Stimulated activated naive CD8-positive, alpha-beta T cell treated with anti-CD3 and anti-CD28 coated beads, Interleukin-15, amount 100 ng/mL, for 72 hours (primary cell): Measurements from ENCODE around the gene MDM2.
"Not testable (repeated sequence)": the region's sequence is repeated elsewhere in the genome, so short reads cannot be mapped to it uniquely, and the experiment has no call there.

ENCODE experiments used
- ATAC-seq: fragments of 150-1000 bp; cut with Tn5 transposase; 2 replicates; pipeline ENCODE4 v1.10.0; 2021; ENCODE audit warnings: mild to moderate bottlenecking, moderate library complexity
- DNase-seq, 2 donors: peaks; one replicate each; pipeline ENCODE4 v3.0.0; 2021 to 2022
- H3K27ac Mint-ChIP-seq, 2 donors: one replicate each; pipeline ENCODE4 v1.8.0; 2022; ENCODE audit warnings: mild to moderate bottlenecking in 2 of 2, mixed read lengths in 2 of 2, moderate library complexity in 2 of 2
- H3K27me3 Mint-ChIP-seq: one replicate; pipeline ENCODE4 v1.8.0; 2022; ENCODE audit warnings: mixed read lengths
- H3K4me1 Mint-ChIP-seq: one replicate; pipeline ENCODE4 v1.8.0; 2022; ENCODE audit warnings: mild to moderate bottlenecking, mixed read lengths
- H3K4me3 Mint-ChIP-seq, 2 donors: one replicate each; pipeline ENCODE4 v1.8.0; 2022; ENCODE audit warnings: mild to moderate bottlenecking in 2 of 2, mixed read lengths in 2 of 2, moderate library complexity in 1 of 2
- H3K9me3 Mint-ChIP-seq, 2 donors: one replicate each; pipeline ENCODE4 v1.8.0; 2022; ENCODE audit warnings: mixed read lengths in 2 of 2

MDM2 gene

DNA sequence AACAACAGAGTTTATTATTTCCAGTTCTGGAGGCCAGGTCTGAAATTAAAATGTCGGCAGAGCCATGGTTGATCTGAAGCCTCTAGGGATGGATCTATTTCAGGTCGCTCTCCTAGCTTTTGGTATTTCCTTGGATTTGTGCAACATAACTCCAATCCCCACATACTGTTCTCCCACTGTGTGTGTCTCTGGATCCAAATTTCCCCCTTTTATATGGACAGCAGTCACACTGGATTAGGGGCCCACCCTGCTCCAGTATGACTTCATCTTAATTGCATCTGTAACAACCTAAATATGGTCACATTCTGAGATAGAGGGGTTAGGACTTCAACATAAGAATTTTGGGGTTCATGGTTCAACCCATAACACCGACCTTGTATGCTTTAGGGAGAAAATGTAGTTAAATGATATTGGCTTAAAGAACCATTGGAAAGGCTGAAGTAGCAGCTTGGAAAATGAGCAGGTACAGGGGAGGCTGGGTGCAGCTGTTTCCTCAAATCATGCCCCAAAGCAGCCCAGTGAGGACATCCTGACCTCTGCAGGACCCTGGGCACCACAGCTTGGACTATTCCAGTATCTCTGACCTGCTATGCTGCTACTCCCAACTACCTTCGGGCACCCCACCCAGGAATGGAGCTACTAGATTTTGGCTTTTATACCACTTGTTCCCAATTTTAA lies 13.9 kb upstream of the MDM2 start:
- no peak overlapping the region for H3K4me3 Mint-ChIP-seq
- H3K27ac Mint-ChIP-seq = no peak overlapping the region
- no peaks in the 10 kb centered on the region for H3K27me3 Mint-ChIP-seq
- DNase-seq (no peak), ATAC-seq (no peak)
- H3K9me3 Mint-ChIP-seq = no peaks in the 10 kb centered on the region
- no peaks in the 10 kb centered on the region for H3K4me1 Mint-ChIP-seq

DNA sequence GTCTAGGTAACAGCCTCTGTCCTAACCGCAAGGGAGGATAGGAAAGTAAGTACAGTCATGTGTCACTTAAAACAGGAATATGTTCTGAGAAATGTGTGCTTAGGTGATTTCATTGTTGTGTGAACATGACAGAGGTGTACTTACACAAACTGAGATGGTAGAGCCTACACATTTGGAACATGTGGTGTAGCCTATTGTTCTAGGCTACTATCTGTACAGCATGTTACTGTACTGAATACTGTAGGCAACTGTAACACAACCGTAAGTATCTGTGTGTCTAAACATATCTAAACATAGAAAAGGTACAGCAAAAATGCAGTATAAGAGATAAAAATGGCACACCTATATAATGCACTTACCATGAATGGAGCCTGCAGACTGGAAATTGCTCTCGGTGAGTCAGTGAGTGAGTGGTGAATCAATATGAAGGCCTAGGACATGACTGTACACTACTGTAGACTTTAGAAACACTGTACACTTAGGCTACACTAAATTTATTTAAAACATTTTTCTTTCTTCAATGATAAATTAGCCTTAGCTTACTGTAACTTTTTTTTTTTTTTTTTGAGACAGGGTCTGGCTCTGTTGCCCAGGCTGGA lies 13.2 kb upstream of the MDM2 start:
- DNase-seq (no peak), ATAC-seq (no peak)
- Mint-ChIP-seq H3K9me3 (no peaks in the 10 kb centered on the region), H3K4me1 (no peaks in the 10 kb centered on the region), H3K4me3 (no peak overlapping the region), H3K27ac (no peak overlapping the region), H3K27me3 (no peaks in the 10 kb centered on the region)

DNA sequence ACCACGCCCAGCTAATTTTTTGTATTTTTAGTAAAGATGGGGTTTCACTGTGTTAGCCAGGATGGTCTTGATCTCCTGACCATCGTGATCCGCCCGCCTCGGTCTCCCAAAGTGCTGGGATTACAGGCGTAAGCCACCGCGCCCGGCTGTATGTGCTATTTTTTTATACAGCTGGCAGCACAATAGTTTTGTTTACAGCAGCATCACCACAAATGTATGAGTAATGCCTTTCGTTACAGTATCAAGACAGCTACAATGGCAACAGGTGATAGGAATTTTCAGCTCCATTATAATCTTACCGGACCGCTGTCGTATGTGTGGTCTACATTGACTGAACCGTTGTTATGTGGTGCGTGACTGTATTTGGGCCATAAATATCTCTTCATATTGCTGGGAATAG lies 11.6 kb upstream of the MDM2 start:
- Mint-ChIP-seq H3K27me3 (no peaks in the 10 kb centered on the region), H3K27ac (no peak overlapping the region), H3K9me3 (no peaks in the 10 kb centered on the region), H3K4me1 (no peaks in the 10 kb centered on the region), H3K4me3 (no peak overlapping the region)
- DNase-seq (no peak), ATAC-seq (no peak)

DNA sequence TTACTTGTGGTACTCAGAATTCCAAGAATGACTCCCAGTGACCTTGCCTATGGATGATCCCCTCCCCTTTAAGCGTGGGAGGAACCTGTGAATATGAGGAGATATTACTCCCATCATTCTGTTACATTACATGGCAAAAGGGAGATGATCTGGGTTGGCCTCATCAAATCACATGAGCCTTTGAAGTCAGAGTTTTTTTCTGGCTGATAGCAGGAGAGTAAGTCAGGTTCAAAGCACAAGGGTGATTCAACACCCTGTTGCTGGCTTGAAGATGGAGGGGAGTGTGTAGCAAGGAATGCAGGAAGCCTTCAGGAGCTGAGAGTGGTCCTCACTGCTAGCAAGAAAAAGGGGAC lies 9.1 kb upstream of the MDM2 start:
- no peak for ATAC-seq
- H3K9me3 Mint-ChIP-seq = no peaks in the 10 kb centered on the region
- no peak overlapping the region for H3K27ac Mint-ChIP-seq
- H3K4me1 Mint-ChIP-seq = no peaks in the 10 kb centered on the region
- H3K4me3 Mint-ChIP-seq = no peak overlapping the region
- DNase-seq = no peak
- H3K27me3 Mint-ChIP-seq = no peaks in the 10 kb centered on the region

DNA sequence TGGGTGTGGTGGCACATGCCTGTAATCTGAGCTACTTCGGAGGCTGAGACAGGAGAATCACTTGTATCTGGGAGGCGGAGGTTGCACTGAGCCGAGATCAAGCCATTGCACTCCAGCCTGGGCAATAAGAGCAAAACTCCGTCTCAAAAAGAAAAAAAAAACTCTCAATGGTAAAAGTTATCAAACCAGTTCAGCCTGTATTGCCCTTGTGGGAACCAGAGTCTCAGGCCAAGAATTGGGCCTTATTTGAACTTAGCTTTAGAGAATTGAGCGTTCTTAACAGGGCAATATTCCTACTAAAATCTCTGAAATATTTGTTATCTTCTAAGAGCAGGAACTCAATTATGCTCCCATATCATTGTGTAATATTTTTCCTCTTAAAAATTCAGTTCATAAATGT lies 7.7 kb upstream of the MDM2 start:
- H3K9me3 Mint-ChIP-seq = no peaks in the 10 kb centered on the region
- no peaks in the 10 kb centered on the region for H3K27me3 Mint-ChIP-seq
- no peak overlapping the region for H3K4me3 Mint-ChIP-seq

DNA sequence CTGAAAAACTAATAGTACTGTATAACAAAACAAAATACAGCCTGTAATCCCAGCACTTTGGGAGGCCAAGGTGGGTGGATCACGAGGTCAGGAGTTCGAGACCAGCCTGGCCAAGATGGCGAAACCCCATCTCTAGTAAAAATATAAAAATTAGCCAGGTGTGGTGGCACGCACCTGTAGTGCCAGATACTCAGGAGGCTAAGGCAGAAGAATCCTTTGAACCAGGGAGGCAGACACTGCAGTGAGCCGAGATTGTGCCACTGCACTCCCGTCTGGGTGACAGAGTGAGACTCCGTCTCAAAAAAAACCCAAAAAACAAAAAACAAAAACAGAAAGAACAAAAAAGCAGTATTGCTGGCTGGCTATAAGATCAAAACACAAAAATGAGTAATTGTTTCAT lies 6.9 kb upstream of the MDM2 start:
- not testable (repeated sequence) for H3K27me3 Mint-ChIP-seq, H3K9me3 Mint-ChIP-seq, ATAC-seq, H3K4me3 Mint-ChIP-seq, DNase-seq, H3K4me1 Mint-ChIP-seq
- H3K27ac Mint-ChIP-seq = peak overlapping the region in 1 of 2 donors; percentile 71

More for the DNA sequence above, 7.7 kb upstream of the MDM2 start:
- Mint-ChIP-seq H3K27ac (no peak overlapping the region), H3K4me1 (no peaks in the 10 kb centered on the region)
- ATAC-seq (no peak), DNase-seq (no peak)

DNA sequence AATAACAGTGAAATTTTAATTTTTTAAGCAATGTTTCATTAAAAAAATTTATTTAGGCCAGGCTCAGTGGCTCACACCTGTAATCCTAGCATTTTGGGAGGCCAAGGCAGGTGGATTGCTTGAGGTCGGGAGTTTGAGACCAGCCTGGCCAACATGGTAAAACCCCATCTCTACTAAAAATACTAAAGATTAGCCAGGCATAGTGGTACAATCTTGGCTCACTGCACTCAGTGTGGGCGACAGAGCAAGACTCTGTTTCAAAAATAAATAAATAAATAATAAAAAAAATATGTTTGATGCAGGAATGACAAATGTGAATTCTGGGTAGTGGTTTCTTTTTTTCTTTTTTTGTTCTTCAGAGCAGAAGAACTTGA lies 5.6 kb upstream of the MDM2 start:
- H3K9me3 Mint-ChIP-seq, H3K4me1 Mint-ChIP-seq, DNase-seq, H3K4me3 Mint-ChIP-seq, H3K27me3 Mint-ChIP-seq, ATAC-seq, H3K27ac Mint-ChIP-seq: not testable (repeated sequence)

DNA sequence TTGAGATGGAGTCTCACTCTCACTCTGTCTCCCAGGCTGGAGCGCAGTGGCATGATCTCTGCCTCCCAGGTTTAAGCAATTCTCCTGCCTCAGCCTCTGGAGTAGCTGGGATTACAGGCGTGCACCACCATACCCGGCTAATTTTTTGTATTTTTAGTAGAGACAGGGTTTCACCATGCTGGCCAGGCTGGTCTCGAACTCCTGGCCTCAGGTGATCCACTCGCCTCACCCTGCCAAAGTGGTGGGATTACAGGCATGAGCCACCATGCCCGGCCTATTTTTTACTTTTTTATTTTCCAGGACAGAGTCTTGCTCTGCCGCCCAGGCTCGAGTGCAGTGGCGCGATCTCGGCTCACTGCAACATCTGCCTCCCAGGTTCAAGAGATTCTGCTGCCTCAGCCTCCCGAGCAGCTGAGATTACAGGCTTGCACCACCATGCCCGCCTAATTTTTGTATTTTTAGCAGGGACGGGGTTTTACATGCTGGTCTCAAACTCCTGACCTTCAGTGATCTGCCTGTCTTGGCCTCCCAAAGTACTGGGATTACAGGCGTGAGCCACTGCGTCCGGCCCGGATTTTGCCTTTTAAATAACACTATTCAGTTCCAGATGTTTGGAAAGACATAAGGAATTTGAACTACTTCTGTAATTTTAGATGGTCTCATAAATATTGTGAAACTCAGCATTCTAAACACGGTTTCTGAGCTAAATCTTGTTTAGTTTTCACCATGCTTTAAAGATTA lies 4.9 kb upstream of the MDM2 start:
- peaks cover 12% of the 10 kb centered on the region for H3K4me1 Mint-ChIP-seq
- H3K4me3 Mint-ChIP-seq, DNase-seq, H3K27ac Mint-ChIP-seq, H3K9me3 Mint-ChIP-seq, ATAC-seq, H3K27me3 Mint-ChIP-seq: not testable (repeated sequence)

DNA sequence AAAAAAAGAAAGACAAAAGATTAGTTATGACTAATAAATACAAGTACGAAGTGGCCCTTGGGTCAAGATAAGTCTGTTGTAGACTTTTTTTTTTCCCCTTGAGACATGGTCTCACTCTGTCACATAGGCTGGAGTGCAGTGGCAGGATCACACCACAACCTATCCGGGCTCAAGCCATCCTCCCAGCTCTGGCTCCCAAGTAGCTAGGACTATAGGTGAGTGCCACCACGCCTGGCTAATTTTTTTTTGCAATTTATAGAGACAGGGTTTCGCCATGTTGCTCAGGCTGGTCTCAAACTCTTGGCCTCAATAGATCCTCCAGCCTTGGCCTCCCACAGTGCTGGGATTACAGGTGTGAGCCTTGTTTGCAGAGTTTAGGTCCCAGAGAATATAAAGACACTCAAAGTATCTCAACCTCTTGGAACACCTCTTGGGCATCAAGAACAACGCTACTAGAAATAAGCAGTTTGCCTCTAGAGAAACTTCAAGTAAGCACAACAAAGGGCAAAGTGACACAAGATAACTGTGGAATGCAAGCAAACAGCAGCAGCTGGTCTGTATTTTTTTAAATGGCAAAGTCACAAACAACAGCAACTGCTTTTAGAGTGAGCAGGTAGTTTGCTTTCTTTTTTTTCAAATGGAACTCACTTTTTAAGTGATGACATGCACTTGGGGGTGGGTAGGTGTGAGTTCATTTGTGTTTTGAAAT lies 3.9 kb upstream of the MDM2 start:
- Mint-ChIP-seq H3K4me3 (no peak overlapping the region), H3K27ac (no peak overlapping the region), H3K9me3 (no peaks in the 10 kb centered on the region), H3K4me1 (peaks cover 12% of the 10 kb centered on the region), H3K27me3 (no peaks in the 10 kb centered on the region)
- no peak for ATAC-seq
- DNase-seq = no peak

DNA sequence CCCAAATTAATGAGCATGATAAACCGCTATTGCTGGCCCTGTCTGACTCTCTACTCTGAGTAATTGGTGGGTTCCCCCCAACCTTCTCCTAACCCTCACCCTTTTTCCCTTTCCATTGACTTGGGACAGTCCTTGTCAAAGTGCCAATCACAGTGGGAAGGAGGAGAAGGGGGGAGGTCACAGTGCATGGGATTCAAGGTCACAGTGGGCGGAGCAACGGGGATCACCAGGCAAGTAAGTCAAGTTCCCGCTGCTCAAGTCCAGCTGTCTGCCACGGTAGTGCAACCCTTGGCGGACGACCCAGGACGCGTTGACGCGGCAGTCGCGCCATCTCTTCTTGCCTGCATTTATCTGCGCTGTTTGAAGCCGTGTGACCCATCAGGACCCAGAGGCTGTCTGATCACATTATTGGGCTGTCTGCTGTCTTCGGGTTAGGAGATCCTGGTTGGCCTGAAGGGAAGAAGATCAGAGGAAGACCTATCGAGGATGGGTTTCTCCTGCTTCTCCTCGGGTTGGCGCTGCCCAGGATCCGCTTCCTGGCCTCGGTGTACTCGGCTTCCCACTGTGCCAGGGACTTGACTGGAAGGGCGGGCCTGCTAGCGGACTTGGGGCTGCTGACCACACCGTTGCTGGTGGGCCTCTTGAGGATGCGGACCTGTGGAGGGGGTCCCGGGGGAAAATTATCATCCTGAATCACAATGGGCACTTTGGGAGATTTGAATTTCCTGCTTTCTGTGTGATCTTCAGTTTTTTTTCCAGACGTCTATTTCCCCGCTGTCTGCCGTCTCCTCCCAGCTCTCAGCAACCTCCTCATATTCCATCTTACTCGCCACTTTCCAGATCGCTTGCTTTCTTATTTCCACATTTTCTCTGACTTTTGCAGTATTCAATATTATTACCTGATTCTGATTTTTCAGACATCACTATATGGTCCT lies 3.1 kb upstream of the MDM2 start:
- Mint-ChIP-seq H3K9me3 (no peaks in the 10 kb centered on the region), H3K4me1 (peaks cover 12% of the 10 kb centered on the region), H3K27me3 (no peaks in the 10 kb centered on the region), H3K27ac (no peak overlapping the region), H3K4me3 (no peak overlapping the region)
- ATAC-seq = no peak
- DNase-seq = no peak

DNA sequence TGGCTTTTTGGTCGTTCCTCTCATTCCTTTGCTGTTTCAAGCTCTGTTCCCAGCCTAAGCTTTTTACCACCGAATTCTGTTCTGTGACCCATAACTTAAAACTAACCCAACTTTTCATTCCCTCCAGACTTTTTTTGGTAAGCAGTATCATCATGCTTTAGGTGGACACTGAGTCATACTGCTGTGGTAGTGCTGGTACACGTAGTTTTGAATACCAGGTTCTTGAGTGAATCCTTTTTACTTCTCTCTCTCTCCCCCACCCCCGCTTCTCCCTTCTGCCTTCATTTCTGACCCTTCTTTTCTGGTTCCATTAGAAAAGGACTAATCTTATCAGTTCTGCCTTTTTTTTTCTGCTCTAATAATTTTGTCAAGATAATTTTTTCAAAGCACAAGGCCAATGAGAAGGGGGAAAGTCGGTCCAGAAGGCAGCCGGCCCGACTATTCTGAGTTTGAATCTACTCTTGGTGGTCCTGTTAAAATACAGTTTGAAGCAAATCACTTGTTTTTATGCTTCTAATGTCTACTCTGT lies 2.3 kb upstream of the MDM2 start:
- ATAC-seq (no peak), DNase-seq (no peak)
- H3K9me3 Mint-ChIP-seq = no peaks in the 10 kb centered on the region
- H3K27ac Mint-ChIP-seq = no peak overlapping the region
- peaks cover 13% of the 10 kb centered on the region for H3K4me1 Mint-ChIP-seq
- H3K27me3 Mint-ChIP-seq = no peaks in the 10 kb centered on the region
- H3K4me3 Mint-ChIP-seq = no peak overlapping the region

DNA sequence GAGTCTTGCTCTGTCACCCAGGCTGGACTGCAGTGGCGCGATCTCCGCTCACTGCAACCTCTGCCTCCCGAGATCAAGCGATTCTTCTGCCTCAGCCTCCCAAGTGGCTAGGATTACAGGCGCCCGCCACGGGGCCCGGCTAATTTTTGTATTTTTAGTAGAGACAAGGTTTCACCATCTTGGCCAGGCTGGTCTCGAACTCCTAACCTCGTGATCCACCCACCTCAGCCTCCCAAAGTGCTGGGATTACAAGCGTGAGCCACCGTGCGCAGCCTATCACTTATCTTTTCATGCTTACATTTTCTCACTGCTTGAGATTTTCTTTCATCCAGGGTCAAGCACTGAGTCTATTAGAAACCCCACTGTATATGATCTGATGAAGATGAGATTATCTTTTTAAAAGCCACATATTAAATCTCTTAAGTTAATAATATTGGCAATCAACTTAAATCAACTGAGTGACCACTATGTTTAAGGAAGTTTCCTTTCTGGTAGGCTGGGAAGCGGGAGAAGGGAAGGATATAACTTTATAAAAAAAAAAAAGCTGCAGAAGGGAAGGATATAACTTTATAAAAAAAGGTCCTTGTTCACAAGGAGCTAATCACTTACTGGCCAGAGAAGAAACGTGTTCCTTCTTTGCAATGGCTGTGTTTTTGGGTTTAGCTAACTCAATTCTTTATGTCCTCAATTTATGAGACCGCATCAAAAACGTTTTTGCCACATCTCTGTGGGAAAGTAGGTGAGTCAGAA lies 1.3 kb upstream of the MDM2 start:
- H3K4me3 Mint-ChIP-seq = peak overlapping the region; percentile 38 to 84
- no peak for DNase-seq
- no peaks in the 10 kb centered on the region for H3K9me3 Mint-ChIP-seq
- ATAC-seq = no peak
- peak overlapping the region; percentile 86 to 99 for H3K27ac Mint-ChIP-seq
- H3K4me1 Mint-ChIP-seq = peaks cover 23% of the 10 kb centered on the region
- no peaks in the 10 kb centered on the region for H3K27me3 Mint-ChIP-seq

DNA sequence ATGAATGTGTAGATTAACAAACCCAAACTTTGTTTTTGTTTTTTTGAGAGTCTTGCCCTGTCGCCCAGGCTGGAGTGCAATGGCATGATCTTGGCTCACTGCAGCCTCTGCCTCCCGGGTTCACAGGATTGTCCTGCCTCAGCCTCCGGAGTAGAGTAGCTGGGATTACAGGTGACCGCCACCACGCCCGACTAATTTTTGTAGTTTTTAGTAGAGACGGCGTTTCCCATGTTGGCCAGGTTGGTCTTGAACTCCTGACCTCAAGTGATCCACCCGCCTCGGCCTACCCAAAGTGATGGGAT lies 752 bp upstream of the MDM2 start:
- Mint-ChIP-seq H3K27ac (peak overlapping the region; percentile 99 to 100), H3K4me1 (peaks cover 27% of the 10 kb centered on the region), H3K4me3 (peak overlapping the region; percentile 84 to 95)
- H3K9me3 Mint-ChIP-seq, H3K27me3 Mint-ChIP-seq, DNase-seq, ATAC-seq: not testable (repeated sequence)

DNA sequence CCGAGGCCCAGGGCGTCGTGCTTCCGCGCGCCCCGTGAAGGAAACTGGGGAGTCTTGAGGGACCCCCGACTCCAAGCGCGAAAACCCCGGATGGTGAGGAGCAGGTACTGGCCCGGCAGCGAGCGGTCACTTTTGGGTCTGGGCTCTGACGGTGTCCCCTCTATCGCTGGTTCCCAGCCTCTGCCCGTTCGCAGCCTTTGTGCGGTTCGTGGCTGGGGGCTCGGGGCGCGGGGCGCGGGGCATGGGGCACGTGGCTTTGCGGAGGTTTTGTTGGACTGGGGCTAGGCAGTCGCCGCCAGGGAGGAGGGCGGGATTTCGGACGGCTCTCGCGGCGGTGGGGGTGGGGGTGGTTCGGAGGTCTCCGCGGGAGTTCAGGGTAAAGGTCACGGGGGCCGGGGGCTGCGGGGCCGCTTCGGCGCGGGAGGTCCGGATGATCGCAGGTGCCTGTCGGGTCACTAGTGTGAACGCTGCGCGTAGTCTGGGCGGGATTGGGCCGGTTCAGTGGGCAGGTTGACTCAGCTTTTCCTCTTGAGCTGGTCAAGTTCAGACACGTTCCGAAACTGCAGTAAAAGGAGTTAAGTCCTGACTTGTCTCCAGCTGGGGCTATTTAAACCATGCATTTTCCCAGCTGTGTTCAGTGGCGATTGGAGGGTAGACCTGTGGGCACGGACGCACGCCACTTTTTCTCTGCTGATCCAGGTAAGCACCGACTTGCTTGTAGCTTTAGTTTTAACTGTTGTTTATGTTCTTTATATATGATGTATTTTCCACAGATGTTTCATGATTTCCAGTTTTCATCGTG lies 612 bp downstream of the MDM2 start:
- H3K27me3 Mint-ChIP-seq = no peaks in the 10 kb centered on the region
- H3K27ac Mint-ChIP-seq = peak overlapping the region; percentile 99 to 100
- peak; percentile 70 for ATAC-seq
- peak; percentile 79 to 89 for DNase-seq
- H3K9me3 Mint-ChIP-seq = no peaks in the 10 kb centered on the region
- H3K4me3 Mint-ChIP-seq = peak overlapping the region; percentile 84 to 95
- peaks cover 39% of the 10 kb centered on the region for H3K4me1 Mint-ChIP-seq
